ENCODE data around the gene SNAI1.

The SNAI1 gene

GRCh38 chr20:50029697-50030461 is 47.1 kb downstream of the SNAI1 start:
- H3K4me3 ChIP-seq (ENCODE audit: low read depth, low read length) = no peak overlapping the region
- no peak for DNase-seq (ENCODE audit: low read depth)
- no peak for TF ChIP-seq CTCF (IDR thresholded peaks at IDR 0.05; ENCODE audit: insufficient read depth, low read depth, low read length, missing control alignments)

GRCh38 chr20:50032955-50033666 is 50.3 kb downstream of the SNAI1 start:
- TF ChIP-seq CTCF (IDR thresholded peaks at IDR 0.05; ENCODE audit: insufficient read depth, low read depth, low read length, missing control alignments) = no peak
- no peak overlapping the region for H3K4me3 ChIP-seq (ENCODE audit: low read depth, low read length)
- DNase-seq (ENCODE audit: low read depth) = no peak

GRCh38 chr20:50034567-50035180 is 51.9 kb downstream of the SNAI1 start:
- no peak for DNase-seq (ENCODE audit: low read depth)

GRCh38 chr20:50036703-50037102 is 53.9 kb downstream of the SNAI1 start:
- TF ChIP-seq CTCF (IDR thresholded peaks at IDR 0.05; ENCODE audit: insufficient read depth, low read depth, low read length, missing control alignments) = no peak
- no peak for DNase-seq (ENCODE audit: low read depth)
- no peak overlapping the region for H3K4me3 ChIP-seq (ENCODE audit: low read depth, low read length)

More at GRCh38 chr20:50034567-50035180, 51.9 kb downstream of the SNAI1 start:
- no peak for TF ChIP-seq CTCF (IDR thresholded peaks at IDR 0.05; ENCODE audit: insufficient read depth, low read depth, low read length, missing control alignments)
- H3K4me3 ChIP-seq (ENCODE audit: low read depth, low read length) = no peak overlapping the region

- TF ChIP-seq CTCF (IDR thresholded peaks at IDR 0.05; ENCODE audit: insufficient read depth, low read depth, low read length, missing control alignments) = no peak
- H3K4me3 ChIP-seq (ENCODE audit: low read depth, low read length) = no peak overlapping the region
- no peak for DNase-seq (ENCODE audit: low read depth)
Observed at GRCh38 chr20:50037123-50037522, 54.3 kb downstream of the SNAI1 start.

- DNase-seq (ENCODE audit: low read depth) = no peak
- no peak overlapping the region for H3K4me3 ChIP-seq (ENCODE audit: low read depth, low read length)
- TF ChIP-seq CTCF (IDR thresholded peaks at IDR 0.05; ENCODE audit: insufficient read depth, low read depth, low read length, missing control alignments) = no peak
Observed at GRCh38 chr20:50037575-50037974, 54.8 kb downstream of the SNAI1 start.

Data from GM12865 (cell line).